Stimulated activated CD8-positive, alpha-beta memory T cell treated with anti-CD3 and anti-CD28 coated beads, Interleukin-7, amount 100 ng/mL, for 4 hours (primary cell): Measurements from ENCODE around the gene TMCC3.

Source experiments
- DNase-seq, 2 donors: peaks; one replicate each; pipeline ENCODE4 v3.0.0-alpha.2; 2020; ENCODE audit warnings: low read depth in 2 of 2

Gene TMCC3

DNA sequence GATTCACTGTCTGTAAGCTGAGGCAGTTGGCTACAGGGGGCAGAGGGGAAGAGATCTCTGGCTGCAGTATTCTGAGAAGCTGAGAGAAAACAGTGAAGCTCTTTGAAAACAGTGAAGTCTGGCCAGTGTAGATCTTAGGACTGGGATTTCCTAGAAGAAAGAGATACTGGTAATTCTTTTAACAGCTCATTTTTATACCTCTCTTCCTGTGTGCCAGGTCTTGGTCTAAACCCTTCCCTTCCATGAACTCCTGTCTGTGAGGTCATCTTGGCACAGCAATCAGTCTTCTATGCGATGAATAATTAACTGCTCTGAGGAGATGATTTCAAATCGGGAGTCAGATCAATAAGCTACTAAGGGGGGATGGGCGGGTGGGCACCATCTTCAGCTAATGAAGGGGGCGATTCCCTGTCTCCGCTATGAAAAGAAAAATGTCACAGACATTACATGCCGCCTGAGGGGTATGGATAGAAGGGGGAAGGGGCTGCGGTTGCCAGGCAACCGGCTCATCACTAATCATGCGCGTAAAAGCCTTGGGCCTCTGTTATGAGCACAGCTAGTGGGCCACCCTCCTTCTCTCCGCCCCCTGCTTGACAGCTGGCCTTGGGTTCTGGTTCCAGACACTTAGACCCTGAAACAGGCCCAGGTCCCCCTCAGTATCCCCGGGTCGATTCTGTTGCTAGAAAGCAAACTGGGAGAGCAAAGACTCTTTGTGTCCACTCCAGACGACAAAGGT is 115.4 kb downstream of the TMCC3 start:
- DNase-seq, result no peak

GRCh38 chr12:94534278-94534677 is 116.1 kb downstream of the TMCC3 start:
- no peak for DNase-seq

DNA sequence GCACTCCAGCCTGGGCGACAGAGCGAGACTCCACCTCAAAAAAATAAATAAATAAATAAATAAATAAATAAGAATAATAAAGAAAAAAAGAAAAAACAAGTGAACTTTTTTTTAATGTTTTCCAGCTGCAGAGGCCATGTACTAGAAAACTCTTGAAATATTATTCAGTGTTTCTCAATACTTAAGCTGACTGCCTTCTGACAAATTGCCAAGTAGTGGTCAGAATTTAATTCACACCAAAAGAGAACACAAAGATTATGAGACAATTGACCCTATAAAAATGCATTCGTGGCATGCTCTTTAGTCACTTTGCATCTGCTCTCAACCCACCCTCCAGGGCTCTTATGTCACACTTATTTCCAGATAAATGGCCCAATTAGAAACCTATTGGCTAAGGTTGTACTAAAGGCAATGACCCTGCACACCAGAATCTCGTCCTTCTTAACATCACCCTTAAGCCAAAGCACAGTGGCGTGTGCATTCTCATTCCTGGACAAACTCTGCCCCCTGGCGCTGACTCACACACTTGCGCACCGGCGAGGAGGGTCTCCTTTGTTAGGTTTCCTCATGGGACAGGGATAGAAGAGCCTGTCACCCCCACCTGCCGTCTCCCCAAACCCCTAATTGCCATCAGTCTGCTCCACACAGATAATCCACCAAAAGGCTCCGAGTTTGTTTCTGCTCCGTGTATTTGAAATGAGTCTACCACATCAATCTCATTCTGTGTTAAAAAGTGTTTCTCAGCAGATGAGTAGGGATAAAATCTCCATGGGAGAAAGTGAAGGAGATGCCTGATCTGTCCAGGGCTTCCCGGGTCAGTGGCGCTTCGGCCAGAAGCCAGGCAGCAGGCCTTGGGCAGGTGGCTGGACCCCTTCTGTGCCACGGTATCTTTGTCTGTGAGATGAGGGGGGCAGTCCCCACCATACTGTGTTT is 117.6 kb downstream of the TMCC3 start:
- peak; percentile 48 to 53 for DNase-seq

DNA sequence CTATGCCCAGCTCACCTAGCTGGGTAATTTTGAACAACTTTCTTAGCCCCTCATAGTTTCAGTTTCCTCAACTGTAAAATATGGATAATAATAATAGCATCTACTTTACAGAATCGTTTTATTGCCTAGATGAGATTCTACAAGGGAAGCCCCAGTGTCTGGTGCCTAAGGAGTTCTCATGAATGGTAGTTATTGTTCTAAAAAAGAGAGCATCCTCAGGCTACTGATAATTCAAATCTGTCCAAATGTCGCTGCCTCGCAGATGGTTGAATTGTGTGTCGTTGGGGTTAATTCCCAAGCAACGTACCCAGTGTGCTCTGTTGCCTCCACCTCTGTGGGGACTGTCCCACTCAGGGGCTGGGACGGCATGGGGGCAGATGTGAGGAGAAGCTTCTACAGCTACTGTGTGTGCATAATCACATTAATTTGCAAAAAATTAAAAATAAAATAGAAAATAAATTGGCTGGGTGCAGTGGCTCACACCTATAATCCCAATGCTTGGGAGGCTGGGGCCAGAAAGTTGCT is 119.1 kb downstream of the TMCC3 start:
- DNase-seq, result no peak

- no peak for DNase-seq
Observed at GRCh38 chr12:94525951-94526350, 124.4 kb downstream of the TMCC3 start.
